ENCODE data around the gene TBCD. TPM values are rescaled to one million over a fixed set of nuclear protein-coding genes. Genes with fewer than 3 reads are reported as not detected.
A peak's percentile ranks its signal among the peaks of the same experiment; 100 is the strongest.

Gene TBCD
- polyA plus RNA-seq, 1 experiment = 38.6 TPM

- no peak overlapping the region for H3K4me3 ChIP-seq (ENCODE audit: low read depth, low read length)
- H3K36me3 ChIP-seq (ENCODE audit: control insufficient read depth, insufficient read depth, low read length) = no peaks in the 10 kb centered on the region; the same call in 1 of the 2 replicates
- no peak for TF ChIP-seq CTCF (IDR thresholded peaks at IDR 0.05; ENCODE audit: insufficient read depth, low read depth, low read length)
- CTCF ChIA-PET = interaction anchor here (1.2 kb wide), 1 partner anchor 8 kb away, joined by 7 read pairs; no protein-coding TSS in a partner anchor
- DNase-seq (ENCODE audit: low read depth) = no peak
- POLR2A ChIA-PET = no interaction called here
- H3K27me3 ChIP-seq (ENCODE audit: control insufficient read depth, insufficient read depth, low read length) = no peaks in the 10 kb centered on the region
Observed at GRCh38 chr17:82790391-82790790, 38.5 kb downstream of the TBCD start.

GRCh38 chr17:82791532-82791931 lies 39.7 kb downstream of the TBCD start:
- TF ChIP-seq CTCF (IDR thresholded peaks at IDR 0.05; ENCODE audit: insufficient read depth, low read depth, low read length) = no peak
- H3K27me3 ChIP-seq (ENCODE audit: control insufficient read depth, insufficient read depth, low read length) = no peaks in the 10 kb centered on the region
- ChIA-PET CTCF (interaction anchor here (1.7 kb wide), 1 partner anchor 16 kb away, joined by 5 read pairs; no protein-coding TSS in a partner anchor), POLR2A (no interaction called here)
- peak; percentile 28 for DNase-seq (ENCODE audit: low read depth)
- H3K4me3 ChIP-seq (ENCODE audit: low read depth, low read length) = no peak overlapping the region
- H3K36me3 ChIP-seq (ENCODE audit: control insufficient read depth, insufficient read depth, low read length) = no peaks in the 10 kb centered on the region; the same call in 1 of the 2 replicates

- no peak for DNase-seq (ENCODE audit: low read depth)
- TF ChIP-seq CTCF (IDR thresholded peaks at IDR 0.05; ENCODE audit: insufficient read depth, low read depth, low read length) = no peak
- ChIA-PET CTCF (interaction anchor here (1.1 kb wide), 2 partner anchors 12 to 13 kb away, joined by 3 to 5 read pairs; no protein-coding TSS in a partner anchor), POLR2A (no interaction called here)
- Histone ChIP-seq H3K36me3 (ENCODE audit: control insufficient read depth, insufficient read depth, low read length) (no peaks in the 10 kb centered on the region), H3K4me3 (ENCODE audit: low read depth, low read length) (no peak overlapping the region), H3K27me3 (ENCODE audit: control insufficient read depth, insufficient read depth, low read length) (no peaks in the 10 kb centered on the region)
Observed at GRCh38 chr17:82793974-82794630, 42.2 kb downstream of the TBCD start.

GRCh38 chr17:82794781-82795482 lies 43.1 kb downstream of the TBCD start:
- Histone ChIP-seq H3K4me3 (ENCODE audit: low read depth, low read length) (no peak overlapping the region), H3K36me3 (ENCODE audit: control insufficient read depth, insufficient read depth, low read length) (no peaks in the 10 kb centered on the region; the same call in 1 of the 2 replicates), H3K27me3 (ENCODE audit: control insufficient read depth, insufficient read depth, low read length) (no peaks in the 10 kb centered on the region)
- ChIA-PET CTCF (interaction anchor here (1.1 kb wide), 2 partner anchors 12 to 13 kb away, joined by 3 to 5 read pairs; no protein-coding TSS in a partner anchor), POLR2A (no interaction called here)
- no peak for TF ChIP-seq CTCF (IDR thresholded peaks at IDR 0.05; ENCODE audit: insufficient read depth, low read depth, low read length)
- no peak for DNase-seq (ENCODE audit: low read depth)

GRCh38 chr17:82795615-82796014 lies 43.8 kb downstream of the TBCD start:
- TF ChIP-seq CTCF (IDR thresholded peaks at IDR 0.05; ENCODE audit: insufficient read depth, low read depth, low read length) = no peak
- CTCF ChIA-PET = no interaction called here
- H3K4me3 ChIP-seq (ENCODE audit: low read depth, low read length) = no peak overlapping the region
- POLR2A ChIA-PET = no interaction called here
- DNase-seq (ENCODE audit: low read depth) = no peak
- H3K27me3 ChIP-seq (ENCODE audit: control insufficient read depth, insufficient read depth, low read length) = no peaks in the 10 kb centered on the region
- peaks cover 2% of the 10 kb centered on the region; the same call in 1 of the 2 replicates for H3K36me3 ChIP-seq (ENCODE audit: control insufficient read depth, insufficient read depth, low read length)
